ENCODE results near the gene TNS3.

Gene TNS3

DNA sequence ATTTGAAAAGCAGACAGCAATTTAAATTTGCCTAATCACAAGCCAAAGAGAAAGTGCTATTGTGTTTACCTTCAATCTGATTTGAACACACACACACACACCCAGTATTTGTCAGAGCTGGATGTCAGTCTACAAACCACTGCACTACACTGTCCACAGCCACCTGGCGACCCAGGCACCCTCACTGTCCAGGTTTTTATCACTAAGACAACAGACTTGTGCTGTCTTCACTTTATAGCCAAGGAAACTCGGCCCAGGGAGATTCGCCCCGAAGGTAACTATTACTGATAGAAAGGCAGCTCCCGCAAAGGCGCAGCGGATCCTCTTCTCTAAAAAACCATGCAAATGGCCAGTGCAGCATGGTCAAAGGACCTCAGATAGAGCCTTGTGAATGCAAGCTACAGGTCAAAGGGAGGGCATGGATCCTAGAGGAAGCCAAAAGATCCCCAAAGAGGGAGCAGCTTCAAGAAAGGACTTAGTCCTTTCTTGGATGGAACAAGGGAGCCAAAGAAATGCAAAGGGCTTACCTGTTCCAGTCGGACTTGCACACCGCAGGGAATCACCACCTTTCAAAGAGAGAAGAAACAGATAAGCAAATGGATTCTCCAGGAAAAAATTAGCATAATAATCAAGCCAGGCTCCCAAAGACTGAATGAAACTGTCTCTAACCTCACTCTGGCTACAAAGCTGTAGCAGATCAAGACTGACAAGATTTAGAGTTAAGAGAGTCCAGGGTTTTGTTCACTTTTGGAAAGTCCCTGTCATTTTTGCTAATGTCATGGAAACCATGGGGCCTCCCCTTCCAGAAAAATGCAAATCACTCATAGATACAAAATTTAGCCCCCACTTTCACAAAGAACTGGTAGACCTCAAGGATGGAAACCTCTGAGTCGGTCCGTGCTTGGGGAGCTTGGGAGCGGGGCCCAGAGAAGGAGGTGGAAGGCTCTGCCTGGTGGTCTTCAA lies 101.1 kb downstream of the TNS3 start:
- no peak overlapping the region for H3K4me3 ChIP-seq (ENCODE audit: low read depth, low read length)

DNA sequence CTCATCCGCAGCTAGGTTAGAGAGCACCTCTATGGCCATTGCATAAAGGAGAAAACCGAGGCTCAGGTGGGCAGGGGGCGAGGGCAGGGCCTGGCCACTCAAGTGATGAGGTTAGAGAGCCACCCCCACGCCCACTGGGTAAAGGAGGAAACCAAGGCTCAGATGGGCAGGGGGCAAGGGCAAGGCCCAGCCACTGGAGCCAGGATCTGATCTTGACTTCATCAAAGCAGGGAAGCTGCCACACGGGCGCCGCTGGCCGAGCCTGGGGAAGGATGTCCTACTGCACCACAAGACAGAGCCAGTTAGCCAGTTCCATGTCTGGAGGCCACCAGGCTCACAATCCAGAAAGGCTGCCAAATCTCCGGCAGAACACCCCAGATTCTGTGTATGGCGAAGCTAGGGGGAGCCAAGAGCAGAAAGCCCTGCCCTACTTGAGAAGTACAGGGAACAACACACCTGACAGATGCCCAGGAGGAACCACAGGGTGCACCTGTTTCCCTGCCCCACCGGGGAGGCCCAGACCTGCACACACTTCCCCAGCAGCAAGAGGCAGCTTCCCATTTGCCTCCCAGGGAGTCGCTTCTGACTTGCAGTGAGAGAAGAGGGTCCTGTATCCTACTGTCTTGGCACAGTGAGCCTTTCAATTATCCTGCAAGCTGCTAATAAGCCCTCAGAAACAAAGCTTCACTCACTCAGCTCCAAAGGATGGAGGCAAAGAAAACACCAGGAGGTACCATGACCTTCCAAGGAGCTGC lies 101.9 kb downstream of the TNS3 start:
- TF ChIP-seq, protein P1, sequence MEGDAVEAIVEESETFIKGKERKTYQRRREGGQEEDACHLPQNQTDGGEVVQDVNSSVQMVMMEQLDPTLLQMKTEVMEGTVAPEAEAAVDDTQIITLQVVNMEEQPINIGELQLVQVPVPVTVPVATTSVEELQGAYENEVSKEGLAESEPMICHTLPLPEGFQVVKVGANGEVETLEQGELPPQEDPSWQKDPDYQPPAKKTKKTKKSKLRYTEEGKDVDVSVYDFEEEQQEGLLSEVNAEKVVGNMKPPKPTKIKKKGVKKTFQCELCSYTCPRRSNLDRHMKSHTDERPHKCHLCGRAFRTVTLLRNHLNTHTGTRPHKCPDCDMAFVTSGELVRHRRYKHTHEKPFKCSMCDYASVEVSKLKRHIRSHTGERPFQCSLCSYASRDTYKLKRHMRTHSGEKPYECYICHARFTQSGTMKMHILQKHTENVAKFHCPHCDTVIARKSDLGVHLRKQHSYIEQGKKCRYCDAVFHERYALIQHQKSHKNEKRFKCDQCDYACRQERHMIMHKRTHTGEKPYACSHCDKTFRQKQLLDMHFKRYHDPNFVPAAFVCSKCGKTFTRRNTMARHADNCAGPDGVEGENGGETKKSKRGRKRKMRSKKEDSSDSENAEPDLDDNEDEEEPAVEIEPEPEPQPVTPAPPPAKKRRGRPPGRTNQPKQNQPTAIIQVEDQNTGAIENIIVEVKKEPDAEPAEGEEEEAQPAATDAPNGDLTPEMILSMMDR (IDR thresholded peaks at IDR 0.05; ENCODE audit: borderline replicate concordance, insufficient read depth, low read depth, low read length), result no peak
- no peak overlapping the region for H3K4me3 ChIP-seq (ENCODE audit: low read depth, low read length)

More for the DNA sequence above, 101.1 kb downstream of the TNS3 start:
- TF ChIP-seq, protein P1 (IDR thresholded peaks at IDR 0.05; ENCODE audit: borderline replicate concordance, insufficient read depth, low read depth, low read length), result no peak

DNA sequence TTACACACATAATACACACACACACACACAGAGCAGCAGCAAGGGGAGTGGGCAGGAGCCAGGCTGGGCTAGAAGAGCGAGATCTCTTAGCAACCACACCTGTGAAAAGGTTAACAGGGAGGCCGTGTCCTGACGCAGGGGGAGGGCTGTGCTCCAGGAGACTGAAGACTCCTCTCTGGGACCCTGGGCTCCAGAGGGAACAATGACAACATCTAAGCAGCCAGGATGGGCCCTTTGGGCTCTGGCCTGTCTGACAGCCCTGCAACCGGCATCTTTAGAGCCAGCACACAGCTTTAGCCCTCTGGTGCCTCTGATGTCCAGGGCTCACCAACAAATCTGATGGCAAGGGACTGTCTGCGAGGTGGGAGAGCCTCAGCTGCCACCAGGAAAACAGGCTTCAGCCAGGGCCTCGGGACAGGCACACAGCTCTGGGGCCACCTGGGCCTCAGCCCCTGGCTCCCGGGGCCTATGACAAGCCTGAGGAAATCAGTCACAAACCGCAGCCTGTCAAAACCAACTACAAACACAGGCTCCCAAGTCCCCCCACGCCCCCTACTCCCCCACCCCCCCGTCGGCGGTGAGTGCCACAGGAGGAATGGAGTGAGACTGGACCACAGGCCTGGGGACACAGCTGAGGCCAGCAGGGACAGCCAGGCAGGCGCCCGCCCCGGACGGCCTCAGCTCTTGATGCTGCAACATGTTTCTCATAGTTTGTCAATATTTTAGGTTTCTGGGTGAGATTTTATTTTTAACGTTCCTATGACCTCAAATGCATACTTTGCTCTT lies 102.8 kb downstream of the TNS3 start:
- no peak overlapping the region for H3K4me3 ChIP-seq (ENCODE audit: low read depth, low read length)
- TF ChIP-seq, protein P1 (IDR thresholded peaks at IDR 0.05; ENCODE audit: borderline replicate concordance, insufficient read depth, low read depth, low read length), result no peak

DNA sequence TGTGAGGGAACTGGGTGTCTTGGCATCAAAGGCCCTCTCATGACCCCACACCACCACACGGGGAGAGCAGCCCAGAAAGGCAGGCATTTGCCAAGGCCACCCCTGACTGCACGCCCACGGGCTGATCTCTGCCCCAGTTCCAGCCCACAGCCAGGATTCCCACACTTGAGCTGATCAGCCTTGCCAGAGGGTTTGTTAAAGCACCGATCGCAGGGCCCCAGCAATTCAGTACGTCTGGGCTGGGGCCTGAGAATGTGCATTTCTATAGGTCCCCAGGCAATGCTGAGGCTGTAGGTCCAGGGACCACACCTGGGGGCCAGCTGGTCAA lies 103.9 kb downstream of the TNS3 start:
- no peak overlapping the region for H3K4me3 ChIP-seq (ENCODE audit: low read depth, low read length)
- TF ChIP-seq, protein P1 (IDR thresholded peaks at IDR 0.05; ENCODE audit: borderline replicate concordance, insufficient read depth, low read depth, low read length), result no peak

DNA sequence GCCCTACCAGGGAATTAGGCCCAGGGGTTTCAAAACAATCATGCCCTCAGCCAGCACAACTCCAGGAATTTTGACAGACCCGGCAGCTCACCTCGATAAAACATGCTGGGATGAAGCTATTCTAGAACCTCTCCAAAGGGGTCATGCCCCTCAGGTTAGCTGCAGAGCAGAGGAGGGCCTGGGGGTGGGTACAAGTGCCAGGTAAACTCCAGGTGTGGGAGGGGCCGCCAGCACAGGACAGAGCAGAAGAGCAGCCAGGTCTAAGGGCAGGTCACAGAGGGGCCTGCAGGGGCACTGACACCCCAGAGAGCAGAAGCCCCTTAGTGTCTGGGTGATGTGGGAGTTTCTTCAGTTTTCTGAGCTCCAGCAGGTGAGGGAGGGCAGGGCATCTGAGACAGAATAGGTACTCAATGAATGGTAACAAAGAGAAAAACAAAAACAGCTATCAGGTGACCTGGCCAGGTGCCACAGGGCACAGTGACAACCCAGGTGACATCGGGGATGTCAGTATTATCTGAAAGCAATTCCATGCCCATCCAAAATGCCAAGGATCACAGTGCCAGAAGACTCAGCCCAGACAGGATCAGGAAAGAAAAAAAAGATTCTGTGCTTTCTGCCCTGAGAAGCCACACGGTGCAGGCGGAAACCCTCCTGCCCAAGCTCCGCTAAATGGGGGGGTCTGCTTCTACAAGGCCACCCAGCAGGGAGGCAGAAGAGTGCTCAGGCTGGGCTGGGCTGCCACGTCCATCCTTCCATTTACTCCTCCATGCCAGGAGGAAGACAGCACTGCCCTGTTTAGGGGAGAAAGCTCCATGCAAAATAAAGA lies 104.5 kb downstream of the TNS3 start:
- TF ChIP-seq, protein P1 (IDR thresholded peaks at IDR 0.05; ENCODE audit: borderline replicate concordance, insufficient read depth, low read depth, low read length), result no peak
- H3K4me3 ChIP-seq (ENCODE audit: low read depth, low read length), result no peak overlapping the region

DNA sequence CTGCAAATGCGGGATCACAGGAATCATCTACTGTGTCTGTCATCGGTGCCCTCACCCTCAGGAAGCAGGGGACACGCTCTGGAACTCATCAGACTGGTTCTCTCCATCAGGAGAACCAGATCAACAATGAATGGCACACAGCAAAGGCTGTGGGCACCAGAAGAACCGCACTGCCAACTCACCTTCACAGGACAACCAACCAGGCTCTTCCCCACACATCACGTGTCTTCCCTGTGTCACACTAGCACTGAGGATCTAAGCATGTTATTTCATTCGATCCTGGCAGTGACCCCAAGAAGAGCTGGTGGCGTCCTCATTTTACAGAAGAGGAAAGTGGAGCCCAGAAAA lies 106.1 kb downstream of the TNS3 start:
- H3K4me3 ChIP-seq (ENCODE audit: low read depth, low read length), result no peak overlapping the region
- TF ChIP-seq, protein P1 (IDR thresholded peaks at IDR 0.05; ENCODE audit: borderline replicate concordance, insufficient read depth, low read depth, low read length), result no peak

All from GM12875 (cell line).